NCI-H526 (cell line): ENCODE data around the gene TPP1.
A peak's percentile ranks its signal among the peaks of the same experiment; 100 is the strongest.

Experiments used
- DNase-seq, 2 experiments: peaks; one replicate each; lab custom pipeline; 2025; lab: John Stamatoyannopoulos, UW

TPP1 gene

DNA sequence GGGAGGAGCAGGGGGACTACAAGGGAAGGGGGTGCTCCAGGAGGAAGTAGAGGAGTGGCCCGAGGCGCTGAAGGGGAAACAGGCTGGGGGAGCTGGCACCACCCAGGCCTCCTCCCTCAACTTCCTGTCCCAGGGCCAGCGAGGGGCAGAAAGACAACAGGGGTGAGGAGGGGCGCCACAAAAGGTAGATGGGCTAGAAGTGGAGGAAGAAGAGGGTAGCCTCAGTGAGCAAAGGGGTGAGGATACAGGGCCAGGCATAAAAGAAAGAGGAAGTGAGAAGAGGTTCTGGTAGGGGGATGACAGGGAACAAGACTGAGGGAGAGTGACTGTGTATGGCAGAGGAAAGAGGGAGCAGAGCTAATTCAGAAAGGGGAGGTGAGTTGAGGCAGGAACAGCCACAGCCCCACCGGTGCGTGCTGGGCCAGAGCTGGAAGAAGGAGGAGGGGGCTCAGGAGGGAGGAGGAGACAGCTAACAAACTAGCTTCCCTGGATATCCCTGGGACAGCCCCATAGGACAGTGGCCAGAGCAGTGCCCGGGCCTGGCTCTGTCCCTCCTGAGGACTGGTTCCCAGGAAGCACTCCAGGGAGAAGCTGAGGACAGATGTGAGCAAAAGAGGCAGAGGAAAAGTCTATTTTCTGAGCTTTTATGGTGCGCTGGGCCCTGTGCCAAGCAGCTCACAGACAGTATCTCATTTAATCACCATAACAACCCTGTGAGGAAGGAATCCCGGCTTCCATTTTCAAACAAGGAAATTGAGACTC lies 27.9 kb upstream of the TPP1 start:
- DNase-seq, result no peak

GRCh38 chr11:6646576-6646917 lies 27.3 kb upstream of the TPP1 start:
- no peak for DNase-seq

DNA sequence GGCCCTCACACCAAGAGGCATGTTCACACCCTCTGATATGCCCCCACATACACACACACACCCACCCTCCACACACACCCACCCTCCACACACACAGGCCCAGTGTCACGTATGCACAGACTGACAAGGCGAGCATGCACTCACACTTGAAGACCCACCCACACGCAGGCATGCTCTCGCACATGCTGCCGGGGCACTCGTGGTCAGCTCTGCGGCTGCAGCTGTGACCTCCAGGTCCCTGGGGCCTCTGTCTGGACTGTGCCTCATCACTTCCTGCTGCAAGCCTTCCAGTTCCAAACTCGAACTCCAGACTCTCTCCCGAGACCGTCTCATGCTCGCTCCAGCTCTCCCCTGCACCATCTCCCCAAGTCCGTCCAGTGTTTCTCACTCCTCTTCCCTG lies 26.8 kb upstream of the TPP1 start:
- DNase-seq, result no peak

- DNase-seq, result no peak
Measured at GRCh38 chr11:6642957-6643356, 23.7 kb upstream of the TPP1 start.

GRCh38 chr11:6640985-6641701 lies 21.9 kb upstream of the TPP1 start:
- no peak for DNase-seq

GRCh38 chr11:6640036-6640984 lies 21.1 kb upstream of the TPP1 start:
- DNase-seq, result no peak

GRCh38 chr11:6638429-6638828 lies 19.2 kb upstream of the TPP1 start:
- DNase-seq, result no peak

DNA sequence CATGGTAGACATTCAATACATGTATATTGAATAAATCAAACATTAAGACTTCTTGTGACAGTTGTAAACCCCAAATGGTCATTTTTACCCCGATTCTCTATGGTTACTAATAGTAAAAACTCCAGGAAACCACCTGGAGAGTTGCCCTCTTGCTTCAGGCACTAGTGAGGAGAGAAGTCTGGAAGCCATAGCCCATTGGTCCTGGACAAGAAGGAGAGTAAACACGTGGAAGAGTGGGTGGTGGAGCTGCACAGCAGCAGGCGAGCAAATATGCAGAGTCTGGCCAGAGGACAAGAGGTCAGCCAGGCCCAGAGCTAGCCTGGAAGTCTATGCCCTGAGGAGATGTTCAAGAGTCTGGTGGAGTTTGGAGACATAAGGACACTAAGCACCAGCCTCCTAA lies 18.6 kb upstream of the TPP1 start:
- no peak for DNase-seq

GRCh38 chr11:6636480-6636879 lies 17.3 kb upstream of the TPP1 start:
- DNase-seq, result no peak

- DNase-seq, result peak; percentile 15 to 45
Measured at GRCh38 chr11:6635082-6635932, 16.1 kb upstream of the TPP1 start.

- DNase-seq, result no peak
Measured at GRCh38 chr11:6634534-6634933, 15.3 kb upstream of the TPP1 start.

GRCh38 chr11:6633422-6634408 lies 14.5 kb upstream of the TPP1 start:
- no peak for DNase-seq

DNA sequence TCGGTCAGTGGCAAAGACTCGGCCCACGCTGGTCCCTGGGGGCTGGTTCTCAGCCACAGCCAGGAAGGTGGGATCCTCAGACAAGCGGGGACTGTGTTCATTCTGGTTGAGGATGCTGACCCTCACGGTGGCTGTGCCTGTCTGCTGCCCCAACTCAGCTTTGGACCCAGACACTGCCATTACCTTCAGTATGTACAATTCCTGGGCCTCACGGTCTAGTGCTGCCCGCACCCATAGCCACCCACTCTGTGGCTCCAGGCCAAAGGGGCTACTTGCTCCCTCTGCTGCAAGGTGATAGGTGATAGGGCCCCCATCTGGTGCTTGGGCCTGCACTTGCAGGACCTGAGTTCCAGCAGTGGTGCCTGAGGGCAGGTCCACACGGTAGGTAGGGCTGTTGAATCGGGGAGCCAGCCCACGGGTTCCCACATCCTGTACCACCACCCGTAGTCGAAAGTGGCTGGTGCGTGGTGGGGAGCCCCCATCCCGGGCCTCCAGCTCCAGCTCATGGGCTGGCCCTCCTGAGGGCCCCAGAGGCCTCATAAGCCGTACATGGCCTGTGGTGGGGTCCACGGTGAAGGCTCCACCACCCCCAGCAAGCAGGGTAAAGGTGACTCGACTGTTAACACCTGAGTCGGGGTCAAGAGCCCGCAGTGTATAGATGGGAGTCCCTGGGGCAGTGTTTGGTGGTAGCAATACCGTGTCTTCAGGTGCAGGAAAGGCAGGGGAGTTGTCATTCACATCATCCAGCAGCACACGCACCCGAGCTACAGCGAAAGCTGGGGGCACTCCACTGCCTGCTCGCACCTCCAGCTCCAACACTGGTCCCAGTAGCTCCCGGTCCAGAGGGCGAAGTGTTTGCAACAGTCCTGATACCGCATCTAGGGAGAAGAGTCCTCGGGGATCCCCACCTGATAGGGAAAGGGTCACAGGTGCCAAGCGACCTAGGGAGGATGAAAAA lies 13.2 kb upstream of the TPP1 start:
- no peak for DNase-seq

- no peak for DNase-seq
Measured at GRCh38 chr11:6631361-6631890, 12.2 kb upstream of the TPP1 start.

DNA sequence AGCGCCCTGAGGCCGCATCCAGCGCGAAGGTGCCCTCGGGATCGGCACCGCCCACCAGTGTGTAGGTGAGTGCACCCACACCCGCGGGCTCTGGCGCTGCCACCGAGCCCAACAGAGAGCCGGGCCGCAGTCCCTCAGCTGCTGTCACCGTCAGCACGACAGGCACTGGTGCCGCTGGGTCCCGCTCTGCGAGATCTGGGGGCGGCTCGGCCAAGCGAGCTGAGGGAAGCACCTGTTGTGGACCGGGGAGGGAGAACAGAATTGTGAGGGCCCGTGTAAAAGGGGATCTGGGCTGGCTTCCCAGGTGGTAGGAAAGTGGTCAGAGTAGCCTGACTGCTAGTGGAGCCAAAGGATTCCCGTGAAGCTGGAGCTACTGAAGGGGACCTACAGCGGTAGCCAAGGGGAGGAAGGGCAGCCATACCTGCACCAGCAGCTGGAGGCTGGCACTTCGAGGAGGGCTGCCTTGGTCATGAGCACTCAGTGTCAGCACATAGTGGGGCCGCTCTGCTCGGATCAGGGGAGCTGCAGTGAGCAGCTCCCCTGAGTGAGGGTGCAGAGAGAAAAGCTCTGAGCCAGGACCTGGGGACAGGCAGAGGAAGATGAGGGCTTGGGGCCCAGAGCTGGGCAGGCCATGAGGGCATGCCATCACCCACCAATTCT lies 11.5 kb upstream of the TPP1 start:
- DNase-seq, result no peak

DNA sequence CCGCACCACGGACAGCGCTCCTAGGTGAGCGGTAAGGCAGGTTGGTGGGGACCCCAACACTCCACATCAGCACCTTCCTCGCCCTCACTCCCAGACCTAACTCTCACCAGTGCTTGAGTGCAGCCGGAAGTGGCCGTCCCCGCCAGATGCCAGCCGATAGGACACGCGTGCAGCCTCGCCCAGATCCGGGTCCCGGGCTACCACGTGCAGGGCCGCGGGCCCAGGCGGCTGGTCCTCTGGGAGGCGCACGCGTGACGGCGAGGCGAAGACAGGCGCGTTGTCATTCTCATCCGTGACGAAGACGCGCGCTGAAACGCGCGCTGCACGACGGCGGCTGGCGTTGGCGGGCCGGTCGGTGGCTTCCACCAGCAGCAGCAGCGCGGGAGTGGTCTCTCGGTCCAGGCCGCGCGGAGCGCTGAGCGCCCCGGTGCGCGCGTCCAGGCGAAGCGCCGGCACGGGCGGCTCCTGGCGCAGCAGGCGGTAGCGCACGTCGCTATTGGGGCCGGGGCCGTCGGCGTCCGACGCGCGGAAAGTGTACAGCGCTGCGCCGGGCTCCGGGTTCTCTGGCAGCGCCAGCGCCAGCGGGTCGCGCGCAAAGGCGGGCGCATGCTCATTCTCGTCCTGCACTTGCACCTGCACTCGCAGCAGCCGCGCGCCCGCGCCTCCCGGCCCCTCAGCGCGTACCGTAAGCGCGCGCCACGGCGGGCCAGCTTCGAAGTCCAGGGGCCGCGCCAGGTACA lies 10.8 kb upstream of the TPP1 start:
- DNase-seq, result no peak

DNA sequence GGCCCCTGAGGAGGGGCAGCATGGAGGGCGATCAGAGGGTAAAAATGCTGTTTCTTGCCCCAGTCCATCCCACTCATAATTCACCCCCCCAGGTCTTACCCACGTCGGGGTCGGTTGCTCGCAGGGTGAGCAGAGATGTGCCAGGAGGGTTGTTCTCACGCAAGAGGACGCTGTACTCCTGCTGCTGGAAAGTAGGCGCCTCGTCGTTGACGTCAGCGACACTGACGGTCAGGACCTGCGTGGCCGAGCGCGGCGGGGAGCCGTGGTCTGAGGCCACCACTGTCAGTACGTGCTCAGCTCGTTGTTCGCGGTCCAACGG lies 10.3 kb upstream of the TPP1 start:
- no peak for DNase-seq

DNA sequence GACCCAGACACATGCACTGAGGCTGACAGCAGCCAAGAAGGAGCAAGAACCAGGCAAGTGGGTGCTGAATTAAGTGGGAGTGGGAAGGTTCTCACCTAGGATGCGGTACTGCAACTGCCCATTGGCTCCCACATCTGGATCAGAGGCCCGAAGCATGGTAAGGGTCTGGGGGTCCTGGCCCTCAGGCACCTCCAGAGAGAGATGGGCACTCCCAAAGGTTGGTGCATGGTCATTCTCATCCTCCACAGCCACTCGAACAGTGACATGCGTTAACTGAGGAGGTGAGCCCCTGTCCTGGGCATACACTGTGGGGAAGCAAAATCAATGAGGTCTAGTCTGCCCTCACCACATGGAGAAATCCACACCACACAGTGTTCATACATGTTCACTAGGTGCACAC lies 9.3 kb upstream of the TPP1 start:
- no peak for DNase-seq
